HG03558 (cell line): ENCODE data around the gene MYO3B.
"Not testable (repeated sequence)": the region's sequence is repeated elsewhere in the genome, so short reads cannot be mapped to it uniquely, and the experiment has no call there.

Experiments used
- ATAC-seq: cut with Tn5 transposase; IDR thresholded peaks from one replicate; pipeline ENCODE4 v1.9.1; 2021; ENCODE audit warnings: moderate number of reproducible peaks; ENCODE audit not compliant: unreplicated experiment; ENCODE audit errors: extremely low read depth

The MYO3B gene

GRCh38 chr2:170455617-170456426 lies 277.9 kb downstream of the MYO3B start:
- ATAC-seq, result no peak

- ATAC-seq, result no peak
These were observed 279.0 kb downstream of the MYO3B start for GRCh38 chr2:170456914-170457313.

GRCh38 chr2:170457742-170458141 lies 279.8 kb downstream of the MYO3B start:
- no peak for ATAC-seq

GRCh38 chr2:170461889-170462288 lies 283.9 kb downstream of the MYO3B start:
- ATAC-seq, result no peak

GRCh38 chr2:170462433-170463205 lies 284.7 kb downstream of the MYO3B start:
- no peak for ATAC-seq

GRCh38 chr2:170463206-170463537 lies 285.2 kb downstream of the MYO3B start:
- ATAC-seq, result no peak

- ATAC-seq, result no peak
These were observed 286.3 kb downstream of the MYO3B start for GRCh38 chr2:170464268-170464667.

GRCh38 chr2:170465241-170465640 lies 287.3 kb downstream of the MYO3B start:
- no peak for ATAC-seq

GRCh38 chr2:170466632-170467031 lies 288.7 kb downstream of the MYO3B start:
- no peak for ATAC-seq

GRCh38 chr2:170467568-170468422 lies 289.8 kb downstream of the MYO3B start:
- ATAC-seq, result no peak

- no peak for ATAC-seq
These were observed 290.6 kb downstream of the MYO3B start for GRCh38 chr2:170468557-170468956.

- not testable (repeated sequence) for ATAC-seq
These were observed 294.6 kb downstream of the MYO3B start for GRCh38 chr2:170472498-170472897.

GRCh38 chr2:170475878-170476277 lies 297.9 kb downstream of the MYO3B start:
- ATAC-seq, result no peak

GRCh38 chr2:170477630-170478029 lies 299.7 kb downstream of the MYO3B start:
- no peak for ATAC-seq

- ATAC-seq, result no peak
These were observed 303.3 kb downstream of the MYO3B start for GRCh38 chr2:170481201-170481600.

GRCh38 chr2:170484552-170484951 lies 306.6 kb downstream of the MYO3B start:
- no peak for ATAC-seq

- ATAC-seq, result no peak
These were observed 307.5 kb downstream of the MYO3B start for GRCh38 chr2:170485254-170486026.

GRCh38 chr2:170486730-170487129 lies 308.8 kb downstream of the MYO3B start:
- ATAC-seq, result no peak

- no peak for ATAC-seq
These were observed 310.9 kb downstream of the MYO3B start for GRCh38 chr2:170488807-170489206.

- no peak for ATAC-seq
These were observed 314.1 kb downstream of the MYO3B start for GRCh38 chr2:170492010-170492409.
